HG03558 (cell line): Measurements from ENCODE around the gene RRAD.

Experiments used
- ATAC-seq: cut with Tn5 transposase; IDR thresholded peaks from one replicate; pipeline ENCODE4 v1.9.1; 2021; ENCODE audit warnings: moderate number of reproducible peaks; ENCODE audit not compliant: unreplicated experiment; ENCODE audit errors: extremely low read depth

Gene RRAD

DNA sequence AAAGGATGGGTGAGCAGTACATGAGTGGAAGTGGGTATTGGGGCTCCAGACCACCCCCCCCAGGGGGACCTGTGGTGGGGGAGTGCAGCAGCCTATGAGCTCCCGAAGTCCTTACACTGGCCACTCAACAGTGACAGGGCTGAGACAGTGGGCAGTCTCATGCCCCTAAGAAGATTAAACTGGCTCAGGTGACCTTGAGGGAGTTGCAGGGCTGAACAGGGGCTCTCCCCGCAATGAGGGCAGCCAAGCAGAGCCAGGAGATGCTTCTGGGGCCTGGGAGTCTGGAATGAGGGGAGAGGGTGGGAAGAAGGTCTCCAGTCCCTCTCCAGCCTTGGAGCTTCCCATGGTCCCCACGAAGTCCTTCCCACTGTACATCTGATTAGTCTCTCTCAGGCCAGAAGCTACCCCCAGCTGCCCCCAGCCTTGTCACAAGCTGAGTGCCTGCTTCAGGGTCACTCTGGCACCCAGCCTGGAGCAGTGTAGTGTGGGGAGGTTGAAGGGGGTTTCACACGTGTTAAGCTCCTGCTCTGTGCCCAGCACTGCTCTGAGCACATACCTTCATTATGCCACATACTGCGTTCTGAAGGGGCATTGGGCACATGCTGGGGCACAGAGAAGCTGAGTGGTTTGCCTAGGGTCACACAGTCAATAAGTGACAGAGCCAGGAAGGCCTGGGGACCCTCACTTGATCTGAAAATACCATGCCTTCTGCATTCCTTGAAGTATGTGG is 5.6 kb downstream of the RRAD start:
- ATAC-seq = no peak

DNA sequence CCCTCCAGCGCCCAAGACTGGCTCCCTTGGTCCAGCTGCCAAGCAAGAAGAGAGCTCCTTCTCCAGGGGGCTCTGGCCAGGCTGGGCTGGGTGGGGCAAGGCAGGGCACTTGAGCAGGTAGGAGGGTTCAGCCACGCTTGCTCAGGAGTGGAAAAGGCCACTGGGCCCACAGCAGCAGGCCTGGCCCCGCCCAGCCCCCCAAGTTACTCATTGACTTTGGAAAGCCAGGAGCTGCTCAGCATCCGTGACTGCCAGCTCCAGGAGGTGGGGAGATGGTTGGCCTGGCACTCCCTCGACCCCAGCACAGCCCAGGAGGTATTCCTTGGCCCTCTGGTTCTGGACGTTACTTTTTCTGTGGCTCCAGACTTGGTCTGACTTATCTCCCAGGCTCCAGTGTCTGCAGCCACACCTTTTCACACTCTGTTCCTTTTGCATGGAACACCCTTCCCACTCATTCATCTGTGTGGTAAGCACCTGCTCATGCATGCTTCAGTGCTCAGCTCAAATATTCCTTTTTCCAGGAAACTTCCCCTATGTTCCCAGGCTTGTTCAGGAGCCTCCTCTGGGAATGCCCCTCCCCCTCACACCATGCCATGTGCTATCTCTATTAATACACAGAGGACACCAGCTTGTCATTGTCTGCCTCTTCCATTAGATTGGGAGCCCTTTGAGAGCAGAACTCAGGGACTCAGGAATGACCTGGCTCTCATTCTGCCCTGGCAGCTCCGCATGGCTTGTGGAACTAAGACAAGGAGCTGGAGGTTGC is 6.3 kb downstream of the RRAD start, which contains the start of gene CDH16:
TSS of gene CDH16 (minus strand) at position 83 of the 766 bp plus-strand sequence. CDS start 820 bp downstream, outside the sequence.
- no peak for ATAC-seq

DNA sequence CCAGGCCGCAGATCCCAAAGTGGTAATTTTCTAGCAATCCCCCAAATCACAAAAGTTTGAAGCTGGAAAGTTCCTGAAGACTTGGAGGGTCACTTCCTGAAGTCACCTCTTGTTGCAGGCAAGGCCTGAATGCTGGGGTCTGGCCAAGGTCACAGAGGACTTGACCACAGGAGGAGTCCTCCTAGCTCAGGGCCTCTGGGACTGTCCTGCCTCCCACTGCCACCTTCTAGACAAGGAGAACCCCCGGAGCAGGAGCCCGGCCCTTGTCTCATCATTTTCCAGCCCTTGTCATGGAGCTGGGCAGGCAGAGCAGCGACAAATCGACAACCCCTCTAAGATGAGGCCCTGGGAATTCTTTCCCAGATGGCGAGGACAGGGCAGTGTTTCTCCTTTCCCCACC is 7.0 kb downstream of the RRAD start:
- no peak for ATAC-seq

DNA sequence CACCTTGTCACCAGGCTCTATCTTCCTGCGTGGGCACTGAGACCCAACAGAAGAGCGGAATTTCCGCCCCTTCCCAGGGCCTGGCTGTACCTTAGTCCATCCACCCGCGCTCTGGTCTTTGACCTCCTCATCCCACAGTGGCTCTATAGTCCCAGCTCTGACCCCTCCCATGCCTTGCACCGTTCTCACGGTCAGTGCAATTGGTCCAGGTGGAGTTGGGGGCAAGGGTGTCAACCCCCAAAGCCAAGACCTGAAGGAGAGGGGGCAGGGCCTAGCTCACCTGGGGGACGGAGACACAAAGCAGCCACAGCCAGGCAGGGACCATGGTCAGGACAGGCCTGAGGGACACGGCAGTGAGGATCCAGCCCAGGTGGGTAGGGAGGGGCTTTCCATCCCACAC is 7.6 kb downstream of the RRAD start:
- ATAC-seq = no peak

DNA sequence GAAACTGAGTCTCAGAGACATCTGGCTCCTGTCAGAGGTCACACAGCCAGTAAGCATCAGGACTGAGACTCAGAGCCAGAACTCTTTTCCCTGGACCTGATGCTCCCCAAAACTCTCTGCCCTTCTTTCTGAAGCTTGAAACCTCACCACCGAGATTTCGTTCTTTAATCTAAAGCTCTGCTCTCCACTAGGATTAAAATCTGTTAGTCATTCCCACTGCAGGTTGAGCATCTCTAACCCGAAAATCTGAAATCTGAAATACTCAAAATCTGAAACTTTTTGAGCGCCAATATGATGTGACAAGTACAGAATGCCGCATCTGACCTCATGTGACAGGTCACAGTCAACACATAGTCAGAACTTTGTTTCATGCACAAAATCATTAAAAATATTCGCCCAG is 8.8 kb downstream of the RRAD start:
- no peak for ATAC-seq

DNA sequence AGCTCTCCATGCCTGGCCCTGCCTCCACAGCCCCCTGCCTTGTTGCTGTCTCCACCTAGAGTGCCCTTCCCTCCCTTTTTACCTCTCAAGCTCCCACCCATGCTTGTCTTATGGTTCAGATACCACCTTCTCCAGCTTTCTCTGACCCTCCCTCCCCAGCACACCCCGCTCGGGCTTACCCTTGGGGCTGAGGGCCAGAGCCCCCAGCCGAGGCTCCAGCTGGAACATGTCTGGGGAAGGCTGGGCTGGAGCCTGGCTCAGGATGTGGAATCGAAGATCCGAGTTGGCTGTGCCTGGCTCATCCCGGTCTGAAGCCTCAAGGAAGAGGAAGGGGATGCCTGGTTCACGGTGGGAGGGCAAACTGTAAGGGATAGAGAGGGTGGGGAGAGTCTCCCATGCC is 10.3 kb downstream of the RRAD start:
- no peak for ATAC-seq

DNA sequence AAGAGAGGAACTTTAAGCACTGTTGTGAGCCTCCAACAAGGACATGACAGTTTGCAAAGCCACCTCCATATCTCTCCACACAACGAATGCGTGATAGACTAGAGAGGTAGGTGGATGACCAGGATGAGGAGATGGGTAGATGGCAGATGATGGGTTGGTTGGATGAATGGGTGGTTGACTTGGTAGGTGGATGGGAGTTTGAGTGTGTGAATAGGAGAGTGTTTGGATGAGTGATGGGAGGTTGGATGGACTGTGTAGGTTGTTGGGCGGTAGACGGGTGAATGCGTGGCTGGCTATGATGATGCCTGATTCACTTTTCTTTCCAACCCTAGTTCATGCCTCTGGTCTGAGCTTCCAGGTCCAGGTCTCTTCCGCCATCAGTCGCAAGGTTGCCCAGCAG is 10.8 kb downstream of the RRAD start:
- ATAC-seq = no peak

DNA sequence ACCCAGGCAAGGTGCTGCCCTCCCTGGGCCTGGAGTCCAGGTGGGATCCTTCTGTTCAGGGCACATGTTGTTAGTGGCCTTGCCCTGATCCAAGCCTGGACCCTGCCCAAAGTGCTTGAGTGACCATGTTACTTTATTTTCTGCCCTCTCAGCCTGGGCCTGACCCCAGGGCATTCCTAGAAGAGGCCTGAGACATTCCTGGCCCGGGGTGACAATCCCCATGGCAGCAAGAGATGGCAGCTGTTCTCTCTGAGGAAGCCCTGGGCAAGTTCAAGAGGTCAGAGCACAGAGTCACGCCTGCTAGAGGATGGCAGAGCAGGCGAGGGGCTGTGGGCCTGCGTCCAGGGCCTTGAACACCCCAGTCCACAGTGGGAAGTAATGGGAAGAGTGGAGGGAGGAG is 11.6 kb downstream of the RRAD start:
- no peak for ATAC-seq

DNA sequence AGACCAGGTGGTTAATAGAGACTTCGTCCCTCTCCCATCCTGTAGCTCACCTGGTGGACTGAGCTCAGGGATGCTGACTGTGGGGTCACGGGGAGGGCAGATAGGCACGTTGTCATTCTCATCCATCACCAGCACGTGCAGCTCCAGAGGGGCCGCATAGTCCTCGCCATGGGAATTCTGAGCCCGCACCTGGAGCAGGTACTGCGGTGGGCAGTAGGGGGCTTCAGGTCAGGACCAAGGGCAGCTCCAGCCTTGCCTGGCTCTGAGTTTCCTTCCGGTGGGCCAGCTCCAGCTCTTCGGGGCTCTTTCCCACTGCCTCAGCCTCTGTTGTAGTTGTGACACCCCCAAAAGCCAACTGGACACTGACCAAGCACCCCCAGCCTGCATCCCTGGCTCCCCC is 12.3 kb downstream of the RRAD start:
- ATAC-seq = no peak

DNA sequence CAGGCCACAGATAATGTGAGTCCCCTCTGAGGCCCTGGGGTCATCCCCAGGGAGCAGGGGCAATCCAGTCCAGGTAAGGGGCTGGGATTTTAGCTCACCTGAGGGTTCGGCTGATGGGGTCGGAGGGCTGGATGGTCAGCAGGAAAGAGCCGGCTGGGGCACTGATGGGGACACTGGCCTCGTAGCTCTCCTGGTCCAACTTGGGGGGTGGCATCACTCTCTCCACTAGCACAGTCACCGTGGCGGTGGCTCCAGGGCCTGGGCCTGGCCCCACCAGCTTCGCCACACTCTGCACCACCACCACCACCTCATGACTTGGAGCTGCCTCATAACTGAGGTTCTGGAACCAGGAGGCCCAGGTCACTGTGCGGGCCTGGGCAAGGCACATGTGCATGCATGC is 13.5 kb downstream of the RRAD start:
- ATAC-seq = no peak

DNA sequence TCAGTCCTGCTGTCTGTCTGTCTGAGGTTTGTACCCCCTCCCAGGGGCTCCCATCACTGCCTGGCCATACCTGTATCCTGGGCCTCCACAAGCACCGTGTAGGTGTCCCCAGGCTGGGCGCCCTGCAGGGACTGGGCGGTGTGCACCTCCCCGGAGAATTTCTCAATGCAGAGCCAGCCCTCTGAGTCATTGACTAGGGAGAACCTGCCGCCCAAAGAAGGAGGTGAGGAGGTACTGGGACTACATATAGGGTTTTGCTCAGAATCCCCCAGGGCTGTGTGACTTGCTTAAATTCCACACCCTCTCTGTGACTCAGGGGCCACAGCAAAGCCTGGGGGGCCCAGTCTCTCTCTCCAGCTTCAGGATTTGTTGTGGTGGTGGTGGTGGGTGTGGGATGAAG is 14.2 kb downstream of the RRAD start:
- ATAC-seq = no peak

DNA sequence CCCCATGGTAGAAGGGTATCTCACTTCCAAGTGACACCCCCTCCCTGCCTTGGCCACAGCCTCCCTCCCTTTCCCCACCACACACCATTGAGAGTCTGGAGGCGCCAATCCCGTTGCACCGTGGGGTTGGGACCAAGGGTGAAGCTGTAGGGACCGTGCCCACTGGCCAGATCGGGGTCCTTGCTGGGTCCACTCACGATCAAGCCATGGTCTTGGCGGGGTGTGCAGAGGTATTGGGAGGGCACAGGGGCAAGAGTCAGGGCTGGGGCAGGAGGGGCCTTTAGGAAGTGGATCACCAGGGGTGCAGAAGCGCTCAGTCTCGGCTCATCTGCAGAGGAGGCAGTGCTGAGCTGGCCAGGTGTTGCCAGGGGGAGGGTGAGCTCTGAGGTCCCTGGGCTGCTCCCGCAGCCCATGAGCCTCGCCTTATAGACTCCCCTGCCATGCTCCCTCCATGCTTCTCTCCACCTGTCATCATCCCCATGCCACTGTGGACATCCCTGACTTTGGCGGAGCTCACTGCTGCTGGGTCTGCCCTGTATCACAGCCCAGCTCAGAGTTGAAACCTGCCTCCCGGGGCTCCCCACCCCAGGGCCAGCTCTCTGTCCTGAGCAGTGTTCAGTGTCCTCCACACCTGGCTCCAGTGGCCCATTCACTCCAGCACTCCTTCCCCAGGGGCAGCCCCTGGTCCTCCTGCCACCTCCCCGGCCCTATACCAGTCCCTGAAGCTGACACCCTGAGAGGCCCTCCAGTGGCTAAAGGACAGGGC is 15.0 kb downstream of the RRAD start:
- ATAC-seq = no peak

DNA sequence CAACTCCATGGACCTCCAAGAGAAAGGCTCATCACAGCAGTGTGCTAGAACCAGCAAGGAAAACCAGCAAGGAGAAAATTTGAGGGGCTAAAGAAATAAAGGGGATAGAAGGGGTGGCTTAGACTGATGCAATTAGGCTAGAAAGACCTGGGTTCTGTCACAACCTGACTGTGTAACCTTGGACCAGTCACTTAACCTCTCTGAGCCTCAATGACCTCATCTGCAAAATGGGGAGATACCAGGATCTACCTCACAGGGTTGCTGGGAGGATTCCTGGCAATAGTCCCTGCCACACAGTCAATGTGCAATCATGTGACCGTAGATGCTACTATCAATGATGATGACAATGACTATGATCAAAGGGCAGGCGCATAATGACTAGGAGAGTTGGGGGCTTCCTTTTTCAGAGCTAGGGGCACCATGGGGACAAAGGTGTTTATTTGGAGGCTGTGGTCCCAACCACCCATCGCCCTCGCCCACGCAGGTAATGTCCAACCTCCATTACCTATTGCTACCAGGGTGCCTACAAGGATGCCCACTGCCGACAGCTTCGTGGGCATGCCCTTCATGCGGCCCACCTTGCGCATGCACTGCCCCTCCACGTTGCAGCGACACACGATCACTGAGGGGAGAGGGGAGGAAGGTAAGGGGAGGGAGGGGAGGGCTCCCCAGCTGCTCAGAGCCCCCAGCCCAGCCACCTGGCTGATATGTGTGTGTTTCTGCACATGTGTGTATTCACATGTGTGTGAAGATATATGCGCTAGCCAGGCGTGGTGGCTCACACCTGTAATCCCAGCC is 16.4 kb downstream of the RRAD start:
- ATAC-seq = no peak

DNA sequence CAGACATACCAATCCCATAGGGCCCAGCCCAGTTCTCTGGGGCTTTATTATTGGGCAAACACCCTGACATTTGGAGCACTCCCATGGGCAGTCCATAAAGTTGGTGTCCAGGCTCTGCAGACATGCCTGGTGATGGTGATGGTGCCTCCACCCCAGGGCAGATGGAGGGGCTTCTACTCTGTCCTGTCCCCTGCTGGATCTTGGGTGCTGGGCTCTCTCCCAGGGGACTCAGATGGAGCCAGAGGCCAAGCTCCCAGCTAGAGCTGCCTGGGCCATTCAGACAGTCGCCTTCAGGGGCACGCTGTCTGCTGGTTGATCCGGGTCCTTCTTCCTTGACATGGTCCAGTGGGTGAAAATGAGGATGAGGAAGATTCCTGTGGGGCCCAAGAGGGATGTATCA is 17.2 kb downstream of the RRAD start:
- ATAC-seq = no peak

DNA sequence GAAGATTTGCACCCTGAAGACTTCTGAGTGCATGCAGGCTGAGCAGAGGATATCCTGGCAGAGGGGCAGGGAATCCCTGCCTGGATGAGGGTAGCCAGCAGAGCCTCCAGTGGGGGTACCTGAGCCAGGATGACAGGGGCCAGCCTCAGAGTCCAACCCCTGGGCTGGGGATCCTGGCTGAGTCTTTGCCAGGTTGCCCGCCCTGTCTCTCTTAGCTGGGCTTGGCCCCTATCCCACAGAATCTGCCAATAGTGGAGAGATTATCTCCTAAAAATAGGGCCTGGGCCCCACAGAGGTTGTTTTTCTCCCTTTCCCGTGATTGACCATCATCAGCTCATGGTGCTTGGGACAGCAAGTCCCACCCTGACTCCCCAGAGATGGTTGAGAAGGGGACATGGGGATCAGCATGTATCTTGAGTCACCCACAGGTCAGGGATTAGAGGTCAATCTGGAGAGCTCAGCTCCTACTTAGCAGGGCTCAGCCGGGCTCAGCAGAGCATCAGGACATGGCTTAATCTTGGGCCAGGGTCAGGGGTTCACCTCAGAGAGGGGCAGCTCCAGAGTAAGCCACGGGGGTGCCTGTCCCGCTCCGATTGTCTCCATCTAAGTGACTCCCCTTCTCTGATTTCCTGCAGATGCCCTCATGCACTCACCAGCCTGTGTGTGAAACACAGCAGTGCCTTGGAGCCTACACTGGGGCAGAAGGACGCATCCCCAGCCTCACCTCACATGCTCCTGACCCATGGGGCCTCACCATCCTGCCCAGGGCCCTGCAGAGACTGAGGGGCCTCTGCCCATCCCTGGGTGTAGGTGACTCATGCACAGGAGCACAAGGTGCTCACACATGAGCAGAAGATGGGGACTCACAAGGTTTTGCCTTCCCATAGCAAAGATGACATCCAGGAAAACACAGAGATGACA is 18.2 kb downstream of the RRAD start:
- no peak for ATAC-seq

DNA sequence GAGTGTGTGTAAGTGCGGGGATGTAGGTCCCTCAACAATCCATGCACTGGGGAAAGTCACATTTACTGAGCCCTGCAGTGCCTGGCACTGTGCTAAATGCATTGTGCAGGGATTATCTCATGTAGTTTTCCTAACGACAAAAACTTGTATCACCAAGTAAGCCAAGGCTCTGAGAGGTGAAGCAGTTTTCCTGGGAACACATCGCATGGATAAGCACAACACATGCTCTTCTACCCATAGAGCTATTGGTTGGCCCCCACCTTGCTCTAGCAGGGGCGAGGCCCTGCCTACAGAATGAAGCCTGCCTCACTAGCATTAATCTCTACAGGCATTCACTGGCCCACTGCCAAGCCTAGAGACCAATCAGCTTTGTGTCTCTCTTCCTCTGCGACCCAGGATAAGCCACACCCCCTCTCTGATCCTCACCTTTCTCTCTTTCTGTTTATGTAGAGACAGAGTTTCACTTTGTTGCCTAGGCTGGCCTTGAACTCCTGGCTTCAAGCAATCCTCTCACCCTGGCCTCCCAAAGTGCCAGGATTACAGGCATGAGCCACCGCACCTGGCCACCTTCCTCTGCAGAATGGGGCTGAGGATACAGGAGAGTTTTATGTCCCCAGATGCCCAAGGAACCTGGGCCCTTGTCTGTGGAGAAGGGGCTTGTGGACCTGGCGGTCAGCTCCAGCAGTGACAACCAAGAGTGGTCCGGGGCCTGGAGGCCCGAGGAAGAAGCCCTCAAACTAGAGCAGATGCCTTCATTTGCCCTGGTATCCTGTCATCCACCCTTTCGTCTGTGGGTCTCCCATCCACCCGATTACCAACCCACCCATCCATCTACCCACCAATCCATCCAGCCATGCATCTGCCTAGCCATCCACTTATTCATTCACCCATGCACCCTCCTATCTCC is 19.4 kb downstream of the RRAD start:
- ATAC-seq = no peak

DNA sequence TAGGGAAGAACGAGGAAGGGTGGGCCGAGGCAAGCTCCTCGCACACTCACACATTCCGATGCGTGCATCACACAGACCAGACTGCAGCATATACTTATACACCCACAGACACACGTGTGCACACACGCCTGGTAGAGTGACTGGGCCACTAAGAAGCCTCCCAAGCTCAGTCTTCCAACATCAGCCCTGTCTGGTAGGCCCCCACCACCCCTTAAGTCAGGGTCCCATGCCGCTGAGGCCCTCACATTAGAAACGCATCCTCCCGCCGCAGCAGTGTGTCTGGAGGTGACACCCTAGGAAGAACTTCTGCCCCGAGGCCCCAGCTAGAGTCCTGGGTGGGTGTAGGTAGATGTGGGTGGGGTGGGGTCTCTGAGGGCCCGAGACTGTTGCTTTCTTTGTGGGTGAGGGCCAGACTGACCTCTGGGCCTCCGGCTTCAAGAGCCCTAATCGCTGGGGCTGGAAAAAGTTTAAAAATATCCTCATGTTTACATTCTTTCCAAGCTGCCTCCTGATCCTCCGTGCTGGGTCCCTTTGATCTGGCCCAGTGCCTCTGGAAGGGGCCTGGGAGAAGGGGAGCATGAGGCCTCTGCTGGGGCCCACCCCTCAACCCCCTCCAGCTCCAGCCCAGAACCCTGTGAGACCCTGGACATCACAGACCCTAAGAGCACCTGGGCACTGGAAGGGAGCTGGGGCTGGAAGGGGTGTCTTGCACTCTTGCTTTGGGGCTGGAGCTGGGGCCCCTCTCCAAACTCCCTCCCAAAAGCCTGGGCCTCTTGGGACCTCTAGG is 20.3 kb downstream of the RRAD start:
- no peak for ATAC-seq
